Astrocyte of the spinal cord (primary cell): Measurements from ENCODE around the gene FGD3.

ENCODE experiments used
- DNase-seq: peaks from one replicate; pipeline ENCODE4 v3.0.0; 2011; ENCODE audit warnings: low read depth, low spot score
- H3K4me3 ChIP-seq: 2 replicates; pipeline ENCODE4 v1.5.1; 2011; ENCODE audit warnings: low read depth, mild to moderate bottlenecking, low read length, moderate library complexity
- in situ Hi-C: cut with HindIII; loops from 2 replicates; pipeline ENCODE4 v1.10.0; 2017; ENCODE audit warnings: low sequenced_read_pairs
- TF ChIP-seq, protein P1 (sequence below): IDR thresholded peaks from 2 replicates; pipeline ENCODE4 v1.5.1; 2012; ENCODE audit warnings: low read depth, mild to moderate bottlenecking, low read length, inconsistent platforms

Gene FGD3

DNA sequence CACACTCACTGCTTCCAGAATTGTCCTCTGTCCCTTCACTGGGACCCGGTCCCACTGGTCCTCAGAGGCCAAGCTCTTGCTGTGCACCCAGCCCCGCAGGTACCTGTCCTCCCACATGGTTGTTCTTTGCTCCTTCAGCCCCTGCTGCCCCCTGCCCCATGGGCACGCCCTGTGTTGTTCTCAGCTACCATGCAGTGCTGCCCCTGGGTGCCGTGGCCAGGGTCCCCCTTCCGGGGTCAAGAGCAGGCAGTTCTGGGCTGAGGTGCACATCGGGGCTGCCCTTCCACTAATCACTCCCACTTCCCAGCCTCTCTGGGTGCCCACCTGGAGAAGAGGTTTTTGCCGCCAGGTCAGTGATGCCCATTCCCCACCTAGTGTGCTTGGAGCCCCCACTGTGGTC lies 79.3 kb downstream of the FGD3 start:
- no peak for DNase-seq
- H3K4me3 ChIP-seq, result no peak overlapping the region
- TF ChIP-seq, protein P1, sequence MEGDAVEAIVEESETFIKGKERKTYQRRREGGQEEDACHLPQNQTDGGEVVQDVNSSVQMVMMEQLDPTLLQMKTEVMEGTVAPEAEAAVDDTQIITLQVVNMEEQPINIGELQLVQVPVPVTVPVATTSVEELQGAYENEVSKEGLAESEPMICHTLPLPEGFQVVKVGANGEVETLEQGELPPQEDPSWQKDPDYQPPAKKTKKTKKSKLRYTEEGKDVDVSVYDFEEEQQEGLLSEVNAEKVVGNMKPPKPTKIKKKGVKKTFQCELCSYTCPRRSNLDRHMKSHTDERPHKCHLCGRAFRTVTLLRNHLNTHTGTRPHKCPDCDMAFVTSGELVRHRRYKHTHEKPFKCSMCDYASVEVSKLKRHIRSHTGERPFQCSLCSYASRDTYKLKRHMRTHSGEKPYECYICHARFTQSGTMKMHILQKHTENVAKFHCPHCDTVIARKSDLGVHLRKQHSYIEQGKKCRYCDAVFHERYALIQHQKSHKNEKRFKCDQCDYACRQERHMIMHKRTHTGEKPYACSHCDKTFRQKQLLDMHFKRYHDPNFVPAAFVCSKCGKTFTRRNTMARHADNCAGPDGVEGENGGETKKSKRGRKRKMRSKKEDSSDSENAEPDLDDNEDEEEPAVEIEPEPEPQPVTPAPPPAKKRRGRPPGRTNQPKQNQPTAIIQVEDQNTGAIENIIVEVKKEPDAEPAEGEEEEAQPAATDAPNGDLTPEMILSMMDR, result no peak
- in situ Hi-C loops, result no loop called here

DNA sequence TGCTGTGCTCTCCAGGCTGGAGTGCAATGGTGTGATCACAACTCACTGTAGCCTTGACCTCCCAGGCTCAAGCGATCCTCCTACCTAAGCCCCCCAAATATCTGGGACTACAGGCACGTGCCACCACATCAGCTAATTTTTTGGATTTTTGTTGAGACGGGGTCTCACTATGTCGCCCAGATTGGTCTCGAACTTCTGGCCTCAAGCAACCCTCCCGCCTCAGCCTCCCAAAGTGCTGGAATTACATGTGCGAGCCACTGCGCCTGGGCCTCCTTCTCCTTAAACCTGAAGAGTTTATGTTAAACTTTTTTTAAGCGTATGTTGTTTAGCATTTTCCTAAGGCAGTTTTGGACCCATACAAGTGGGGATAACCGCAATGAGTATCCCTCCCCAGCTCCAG lies 80.4 kb downstream of the FGD3 start:
- no peak overlapping the region for H3K4me3 ChIP-seq
- in situ Hi-C loops, result no loop called here
- TF ChIP-seq, protein P1, result no peak
- DNase-seq, result no peak

DNA sequence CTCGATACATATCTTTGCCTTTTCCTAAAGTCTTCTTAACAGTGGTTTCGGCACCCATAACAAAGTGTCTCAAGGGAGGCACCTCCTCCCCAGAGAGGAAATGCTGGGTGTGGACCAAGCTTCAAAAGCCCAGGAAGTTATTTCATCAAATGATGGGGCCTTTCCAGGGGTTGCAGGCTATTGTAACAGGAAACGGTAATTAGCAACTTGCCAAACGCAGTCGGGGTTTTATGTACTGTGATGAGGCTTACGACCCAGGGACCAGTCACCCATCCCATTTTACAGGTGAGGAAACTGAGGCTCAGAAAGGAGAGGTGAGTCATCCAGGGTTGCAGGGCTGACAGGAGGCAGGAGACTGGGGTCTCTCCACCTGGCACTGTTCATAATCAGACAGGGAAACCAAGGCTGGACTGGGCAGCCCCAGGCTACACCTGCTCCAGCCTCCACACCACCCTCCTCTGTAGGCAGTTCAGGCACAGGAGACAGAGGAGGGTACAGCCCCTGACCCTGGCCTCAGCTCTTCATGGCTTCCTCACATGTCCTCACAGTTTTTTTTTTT lies 81.2 kb downstream of the FGD3 start:
- no peak for DNase-seq
- in situ Hi-C loops, result no loop called here
- TF ChIP-seq, protein P1, result no peak
- H3K4me3 ChIP-seq, result no peak overlapping the region

DNA sequence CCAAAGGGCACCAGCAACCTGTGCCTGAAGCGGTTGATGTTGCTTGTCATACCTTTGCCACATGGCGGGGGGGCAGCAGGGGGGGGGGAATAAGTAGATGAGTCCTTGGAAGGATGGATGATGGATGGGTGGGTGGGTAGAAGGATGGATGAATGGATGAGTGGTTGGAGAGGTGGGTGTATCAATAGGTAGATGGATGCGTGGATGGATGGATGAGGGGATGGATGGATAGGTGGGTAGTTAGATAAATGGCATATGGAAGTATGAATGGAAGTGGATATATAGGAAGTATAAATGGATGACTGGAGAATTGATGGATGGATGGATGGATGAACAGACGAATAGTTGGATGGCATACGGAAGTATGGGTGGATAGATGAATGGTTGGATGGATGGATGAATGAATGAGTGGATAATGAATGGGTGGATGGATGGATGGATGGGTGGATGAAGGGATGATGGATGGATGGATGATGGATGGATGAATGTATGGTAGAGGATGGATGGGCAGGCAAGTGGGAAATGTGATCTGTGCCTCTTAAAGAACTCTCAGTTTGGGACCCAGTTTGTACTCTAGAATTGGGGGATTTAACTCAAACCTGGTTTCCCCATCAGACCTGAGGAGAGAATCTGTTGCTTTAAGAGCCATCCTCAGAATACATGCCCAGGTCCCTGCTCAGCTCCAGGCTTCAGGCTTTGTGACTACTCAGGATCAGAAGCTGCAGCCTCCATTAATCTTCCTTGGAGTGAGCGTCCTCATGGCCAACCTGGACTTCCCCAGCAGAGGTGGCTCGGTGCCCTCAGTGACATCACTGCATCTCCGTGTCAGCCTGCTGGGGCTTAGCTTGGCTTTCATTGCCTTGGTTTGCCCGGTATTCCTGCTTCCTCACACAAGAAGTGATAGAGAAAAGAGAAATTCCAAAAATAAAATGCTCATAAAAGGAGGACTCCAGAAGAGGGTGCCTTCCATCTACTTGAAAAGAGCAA lies 83.6 kb downstream of the FGD3 start:
- TF ChIP-seq, protein P1, result no peak
- no peak overlapping the region for H3K4me3 ChIP-seq
- DNase-seq, result no peak
- in situ Hi-C loops, result no loop called here

DNA sequence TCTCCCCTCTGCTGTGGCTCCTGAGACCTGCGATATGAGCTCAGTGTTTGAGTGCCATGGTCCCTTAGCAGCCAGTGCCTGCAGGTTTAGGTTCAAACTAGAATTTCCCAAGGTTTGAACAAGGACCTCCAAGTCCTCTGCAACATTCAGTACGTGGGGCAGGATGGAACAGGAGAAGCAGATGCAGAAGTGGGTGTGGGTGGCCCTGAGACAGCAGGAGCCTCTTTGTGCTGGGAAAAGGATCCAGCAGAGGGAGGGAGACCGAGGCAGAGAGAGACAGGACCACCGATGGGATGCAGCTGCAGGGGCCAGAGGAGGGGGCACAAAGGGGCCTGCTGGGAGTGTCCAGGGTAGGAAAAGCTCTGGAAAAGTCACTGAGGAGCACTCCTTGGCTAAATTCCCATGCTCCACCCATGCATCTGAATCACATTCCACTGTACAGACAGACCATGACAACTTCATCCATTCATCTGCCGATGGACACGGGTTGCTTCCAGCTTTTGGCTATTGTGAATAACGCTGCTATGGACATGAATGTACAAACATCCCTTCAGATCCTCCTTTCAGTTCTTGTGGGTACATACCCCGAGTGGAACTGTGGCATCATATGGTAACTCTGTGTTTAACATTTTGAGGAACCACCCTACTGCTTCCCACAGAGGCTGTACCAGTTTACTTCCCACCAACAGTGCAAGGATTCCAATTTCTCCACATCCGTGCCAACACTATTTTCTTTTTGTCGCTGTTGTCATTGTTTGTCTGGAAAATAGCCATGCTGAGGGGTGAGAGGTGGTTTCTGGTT lies 84.5 kb downstream of the FGD3 start:
- no peak overlapping the region for H3K4me3 ChIP-seq
- TF ChIP-seq, protein P1, result no peak
- no peak for DNase-seq
- in situ Hi-C loops, result no loop called here

DNA sequence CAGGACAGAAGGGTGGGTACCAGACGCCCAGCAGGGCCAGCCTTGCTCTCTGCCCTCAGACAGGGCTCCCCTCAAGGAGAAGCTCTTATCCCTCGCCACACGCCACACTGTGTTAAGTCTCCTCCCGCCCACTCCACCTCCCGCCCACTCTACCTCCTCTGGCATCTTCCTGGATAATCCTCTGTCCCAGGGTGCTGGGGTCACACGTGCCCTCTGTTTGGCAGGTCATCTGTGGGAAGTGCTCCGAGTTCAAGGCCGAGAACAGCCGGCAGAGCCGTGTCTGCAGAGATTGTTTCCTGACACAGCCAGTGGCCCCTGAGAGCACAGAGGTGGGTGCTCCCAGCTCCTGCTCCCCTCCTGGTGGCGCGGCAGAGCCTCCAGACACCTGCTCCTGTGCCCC lies 85.2 kb downstream of the FGD3 start:
- no peak for DNase-seq
- no peak overlapping the region for H3K4me3 ChIP-seq
- in situ Hi-C loops, result no loop called here
- TF ChIP-seq, protein P1, result no peak
